Measurements from ENCODE around the gene CNKSR2. TPM values are rescaled to one million over a fixed set of nuclear protein-coding genes. Genes with fewer than 3 reads are reported as not detected.

Gene CNKSR2
- 13.4 TPM for total RNA-seq

DNA sequence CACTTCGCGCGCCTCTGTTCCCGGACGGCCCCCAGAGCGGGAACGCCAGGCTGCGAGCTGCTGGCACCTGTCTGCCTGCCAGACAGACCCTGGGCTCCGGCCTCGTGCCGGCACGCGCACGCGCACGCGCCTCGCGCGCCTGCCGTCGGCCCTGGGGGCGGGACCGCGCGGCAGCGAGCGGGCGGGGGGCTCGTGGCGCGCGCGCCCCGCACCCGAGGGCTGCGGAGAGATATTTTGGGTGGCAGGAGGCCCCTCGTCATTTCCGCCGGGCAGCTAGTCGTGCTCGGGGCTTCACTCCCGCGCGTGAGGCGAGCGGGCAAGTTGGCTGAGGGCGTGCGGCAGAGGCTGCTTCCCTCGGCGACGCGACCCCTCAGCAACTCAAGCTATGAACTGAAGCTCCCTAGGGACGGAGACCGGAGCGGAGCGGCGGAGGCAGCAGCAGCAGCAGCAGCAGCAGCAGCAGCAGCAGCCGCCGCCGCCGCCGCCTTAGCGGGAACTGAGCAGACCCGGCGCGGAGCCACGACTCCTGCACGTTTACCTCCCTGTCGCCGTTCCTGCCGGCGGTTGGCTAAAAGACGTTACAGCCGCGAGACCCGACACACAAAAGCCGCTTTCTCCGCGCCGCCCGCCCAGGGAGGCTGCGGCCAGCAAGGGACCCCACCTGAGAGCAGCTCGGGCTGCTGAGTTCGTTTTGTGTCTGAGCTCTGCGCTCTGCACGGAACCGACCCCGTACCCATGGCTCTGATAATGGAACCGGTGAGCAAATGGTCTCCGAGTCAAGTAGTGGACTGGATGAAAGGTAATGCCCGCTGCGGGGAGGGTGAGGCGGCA, at the start of gene CNKSR2:
Gene CNKSR2, plus strand, starts transcription at position 256 of the 831 bp plus-strand sequence. Its CDS starts 480 bp downstream, at position 736.
- DNase-seq, result peak; percentile 78

DNA sequence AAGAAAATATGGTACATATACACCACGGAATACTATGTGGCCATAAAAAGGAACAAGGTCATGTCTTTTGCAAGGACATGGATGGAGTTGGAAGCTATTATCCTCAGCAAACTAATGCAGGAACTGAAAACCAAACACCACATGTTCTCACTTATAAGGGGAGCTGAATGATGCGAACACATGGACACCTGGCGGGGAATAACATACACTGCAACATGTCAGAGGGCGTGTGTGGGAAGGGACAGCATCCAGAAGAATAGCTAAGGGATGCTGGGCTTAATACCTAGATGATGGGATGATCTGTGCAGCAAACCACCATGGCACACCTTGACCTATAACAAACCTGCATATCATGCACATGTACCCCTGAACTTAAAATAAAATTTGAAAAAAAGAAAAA, 19.5 kb upstream of the CNKSR2 start:
- DNase-seq, result no peak

DNA sequence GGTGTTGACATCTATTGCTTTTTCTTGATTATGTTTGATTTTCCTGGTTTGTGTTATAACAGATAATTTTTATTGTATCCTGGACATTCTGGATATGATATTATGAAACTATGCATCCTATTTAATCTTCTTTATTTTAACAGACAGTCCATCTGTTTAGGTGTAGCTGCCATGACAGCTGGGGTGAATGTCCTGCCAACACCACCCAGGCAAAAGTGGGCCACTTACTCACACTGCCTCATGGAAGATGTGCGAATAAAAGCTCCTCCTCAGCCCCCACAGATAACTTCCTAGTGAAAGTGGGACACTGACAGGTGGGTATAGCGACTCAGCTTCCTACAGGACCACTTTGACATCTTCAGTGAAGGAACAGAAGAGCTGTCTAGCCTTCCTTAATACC, 18.4 kb upstream of the CNKSR2 start:
- DNase-seq, result no peak

DNA sequence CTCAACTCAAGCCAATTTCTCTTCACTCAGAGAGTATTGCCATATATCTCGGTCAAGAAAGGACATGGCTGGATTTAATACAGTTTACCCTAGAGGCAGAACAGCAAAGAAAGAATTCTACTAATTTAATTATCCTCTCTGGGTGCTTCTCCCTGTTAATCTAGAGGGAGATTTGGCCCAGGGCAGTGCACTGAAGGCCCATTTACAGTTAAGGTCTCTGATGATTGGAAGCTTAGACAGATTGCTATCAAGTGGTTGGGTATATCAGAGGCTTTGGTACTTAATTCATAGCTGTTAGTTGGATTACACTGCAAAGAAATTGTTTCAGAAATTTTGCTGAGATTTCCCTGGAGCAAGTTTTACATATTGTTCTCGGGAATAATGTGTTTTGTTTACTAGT, 4.6 kb upstream of the CNKSR2 start:
- no peak for DNase-seq

DNA sequence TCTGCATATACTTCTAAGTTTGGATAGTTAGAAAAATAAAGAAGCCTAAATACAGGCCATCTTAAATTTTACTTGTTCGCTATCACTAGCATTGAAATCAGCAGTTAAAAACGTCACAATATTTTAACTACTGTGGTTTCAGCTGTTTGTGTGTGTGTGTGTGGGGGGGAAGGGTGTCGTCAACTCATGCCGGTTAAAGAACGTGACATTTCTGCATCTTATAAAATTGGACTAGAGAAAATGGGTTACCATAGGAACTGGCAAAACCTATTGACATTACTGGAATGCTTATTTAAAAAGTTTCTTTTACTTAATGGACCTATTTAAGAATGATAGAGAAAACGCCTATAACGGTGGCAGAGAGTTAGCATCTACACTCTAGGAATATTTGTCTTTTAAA, 1.2 kb upstream of the CNKSR2 start:
- no peak for DNase-seq

DNA sequence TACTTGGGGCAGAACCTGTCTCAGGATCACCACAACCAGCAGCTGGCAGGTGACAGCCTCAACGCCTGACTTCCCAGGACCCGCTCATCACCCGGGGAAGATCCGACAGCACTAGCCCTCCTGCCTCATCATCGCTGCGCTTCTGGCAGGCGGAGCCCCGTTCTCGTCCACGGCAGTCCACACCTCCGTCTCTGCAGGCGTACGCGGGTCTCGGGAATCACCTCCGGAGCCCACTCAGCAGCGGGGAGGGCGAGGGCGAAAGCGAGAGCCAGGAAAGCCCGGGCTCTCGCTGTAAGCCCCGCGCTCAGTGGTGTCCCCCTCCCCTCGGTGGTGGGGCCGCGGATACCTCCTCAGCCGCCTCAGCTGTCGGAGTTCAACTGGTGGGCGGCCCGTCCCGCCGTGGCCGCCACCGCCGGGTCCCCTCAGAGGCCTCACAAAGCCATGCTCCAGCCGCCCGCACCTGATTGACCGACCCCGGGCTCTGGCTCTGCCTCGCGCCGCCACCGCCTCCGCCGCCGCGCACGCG, 518 bp upstream of the CNKSR2 start:
- no peak for DNase-seq

DNA sequence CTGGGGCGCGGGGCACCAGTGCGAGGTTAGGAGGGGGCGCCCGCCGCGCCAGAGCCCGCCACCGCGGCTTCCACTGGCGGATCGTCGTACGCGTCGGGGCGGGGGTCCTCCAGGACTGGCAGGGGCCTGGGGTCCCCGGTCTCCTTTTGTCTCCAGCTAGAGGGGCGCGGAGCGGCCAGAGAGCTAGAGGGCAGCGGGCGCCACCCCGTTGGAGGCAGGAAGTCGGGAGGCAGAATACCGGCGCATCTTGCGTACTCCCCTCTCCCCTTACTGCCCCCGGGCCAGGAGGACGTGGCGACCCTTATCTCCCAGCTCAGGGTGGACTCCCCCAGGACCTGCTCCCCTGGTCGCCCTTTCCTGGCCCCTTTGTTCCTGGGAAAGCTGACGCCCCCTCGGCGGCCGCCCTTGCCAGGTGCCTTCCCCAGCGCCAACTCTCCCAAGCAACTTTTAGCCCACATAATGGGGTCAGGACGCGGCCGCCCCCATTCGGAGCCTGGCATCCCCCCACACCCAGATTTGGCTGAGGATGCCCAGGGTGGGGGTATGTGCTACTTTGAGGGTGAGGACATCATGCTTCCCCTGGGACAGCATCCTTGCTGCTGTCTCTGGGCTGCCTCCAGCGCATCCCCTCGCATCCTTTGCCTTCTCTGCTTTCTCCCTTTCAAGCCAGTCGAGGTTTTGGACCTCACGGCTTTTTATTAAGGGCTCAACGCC, 933 bp downstream of the CNKSR2 start:
- DNase-seq, result no peak

DNA sequence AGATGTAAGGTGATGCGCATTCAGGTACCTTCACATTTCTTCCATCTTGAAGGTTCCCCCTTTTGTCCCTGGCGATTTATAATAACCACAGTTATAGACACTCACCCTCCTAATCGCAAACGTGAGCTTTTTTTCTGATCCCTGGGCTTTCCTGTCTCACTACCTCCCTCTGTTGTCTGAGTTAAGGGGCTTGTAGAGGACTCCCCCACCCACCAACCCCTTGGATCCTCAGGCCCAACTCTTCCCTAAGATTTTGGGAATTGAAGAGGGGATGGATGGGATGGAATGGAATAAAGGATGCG, 1.4 kb downstream of the CNKSR2 start:
- peak; percentile 15 for DNase-seq

DNA sequence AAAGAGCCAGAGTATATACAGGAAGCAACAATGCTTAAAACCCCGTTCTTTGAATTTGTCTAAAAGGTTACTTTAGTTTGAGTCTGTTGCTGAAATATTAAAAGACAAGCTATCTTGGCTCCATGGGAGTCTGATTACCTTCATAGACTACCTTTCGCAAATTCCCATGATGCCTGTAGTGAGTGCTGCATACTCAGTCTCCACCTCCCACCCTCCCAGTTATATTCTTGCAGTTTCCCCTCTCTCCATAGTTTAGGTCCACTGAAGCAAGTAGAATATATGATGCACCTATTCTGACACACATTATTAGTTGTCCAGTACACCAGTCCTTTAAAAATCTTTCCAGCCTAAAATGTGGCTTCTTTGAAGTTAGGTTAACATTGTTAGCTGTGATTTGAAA, 2.4 kb downstream of the CNKSR2 start:
- DNase-seq, result no peak

DNA sequence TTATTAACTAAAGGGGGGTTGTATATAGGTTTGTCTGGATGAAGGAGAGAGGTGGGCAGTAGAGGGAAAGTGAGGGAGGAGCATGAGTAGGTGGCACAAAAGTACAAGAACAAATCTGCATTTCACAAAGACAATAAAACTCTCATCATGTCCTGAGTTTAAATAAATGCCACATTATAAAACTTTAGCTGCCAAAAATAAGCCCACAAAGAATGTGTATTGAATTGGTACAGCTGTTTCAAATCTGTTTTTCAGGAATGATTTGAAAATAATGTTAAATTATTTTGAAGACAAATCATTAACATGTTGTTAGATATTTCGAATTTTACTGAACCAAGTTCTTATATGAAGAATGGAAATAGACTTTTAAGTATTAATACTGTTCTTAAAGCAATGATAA, 5.8 kb downstream of the CNKSR2 start:
- DNase-seq, result no peak

DNA sequence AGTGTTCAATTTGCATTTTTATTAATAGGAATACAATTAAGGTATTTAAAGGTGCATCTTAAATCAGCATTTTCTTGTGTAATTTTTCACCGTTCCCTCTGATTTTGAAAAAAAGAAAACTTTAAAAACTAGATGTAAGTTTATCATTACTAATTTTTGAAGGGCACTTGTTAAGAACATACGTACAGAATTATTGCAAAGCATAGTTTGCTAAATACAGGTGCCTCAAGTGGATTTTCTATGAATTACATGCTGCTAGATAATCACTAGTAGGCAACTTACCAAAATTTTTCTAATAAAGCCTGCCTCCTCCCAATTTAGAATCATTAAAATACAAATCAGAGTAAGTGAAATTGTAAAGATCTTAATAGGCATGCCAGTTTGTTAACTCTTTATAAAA, 8.5 kb downstream of the CNKSR2 start:
- no peak for DNase-seq

DNA sequence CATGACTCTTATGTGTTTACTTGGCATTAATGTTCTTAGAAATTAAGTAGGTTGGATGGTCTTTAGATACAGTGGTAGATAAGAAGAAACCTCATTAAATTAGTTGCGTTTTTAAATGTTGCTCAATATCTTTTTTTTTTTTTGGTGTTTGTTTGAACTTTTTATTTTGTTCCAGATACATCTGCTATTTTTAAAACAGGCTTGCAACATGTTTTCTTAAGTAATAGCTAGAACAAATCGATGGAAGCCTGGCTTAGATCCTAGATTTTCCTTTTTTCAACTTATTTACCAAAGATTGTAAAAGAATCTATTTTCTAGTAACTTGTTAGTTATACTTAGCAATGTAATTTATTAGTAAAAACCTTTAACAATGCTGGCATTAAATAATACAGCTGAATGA, 9.3 kb downstream of the CNKSR2 start:
- DNase-seq, result no peak

DNA sequence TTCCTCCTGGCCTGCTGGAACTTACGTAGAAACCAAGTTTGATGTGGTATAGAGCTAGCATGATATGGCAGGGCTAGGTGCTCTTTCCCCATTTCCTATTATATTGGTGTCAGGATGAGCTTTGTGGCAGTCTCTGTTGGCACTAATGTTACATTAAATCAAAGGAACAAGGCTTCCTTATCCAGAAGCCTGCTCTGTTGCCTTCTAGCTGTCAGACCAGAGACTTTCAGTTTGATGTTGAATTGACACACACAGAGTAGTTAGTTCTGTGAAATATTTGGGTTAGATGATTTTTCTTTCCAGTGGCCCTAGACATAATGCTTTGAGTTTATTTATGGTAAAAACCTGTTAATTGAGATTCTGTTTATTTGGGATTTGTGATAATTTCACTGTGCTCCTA, 10.0 kb downstream of the CNKSR2 start:
- no peak for DNase-seq

DNA sequence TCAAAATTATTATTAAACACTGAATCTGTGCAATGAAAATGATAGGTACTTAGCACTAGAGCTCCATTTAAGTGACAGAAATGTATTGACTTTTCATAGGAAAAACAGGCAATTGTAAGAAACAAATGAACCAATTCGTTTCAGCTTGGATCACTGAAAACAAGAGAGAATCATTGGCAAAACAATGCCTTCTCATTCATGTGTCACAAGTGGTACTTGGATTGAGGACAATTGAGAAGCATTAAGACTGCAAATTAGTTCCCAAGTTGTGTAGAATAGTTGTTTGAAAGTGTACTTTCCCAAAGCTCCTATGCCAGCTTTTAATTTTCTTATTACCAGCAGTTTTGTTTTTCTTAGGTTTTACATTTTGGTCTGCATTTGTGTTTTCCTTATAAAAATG, 20.6 kb downstream of the CNKSR2 start:
- DNase-seq, result no peak

DNA sequence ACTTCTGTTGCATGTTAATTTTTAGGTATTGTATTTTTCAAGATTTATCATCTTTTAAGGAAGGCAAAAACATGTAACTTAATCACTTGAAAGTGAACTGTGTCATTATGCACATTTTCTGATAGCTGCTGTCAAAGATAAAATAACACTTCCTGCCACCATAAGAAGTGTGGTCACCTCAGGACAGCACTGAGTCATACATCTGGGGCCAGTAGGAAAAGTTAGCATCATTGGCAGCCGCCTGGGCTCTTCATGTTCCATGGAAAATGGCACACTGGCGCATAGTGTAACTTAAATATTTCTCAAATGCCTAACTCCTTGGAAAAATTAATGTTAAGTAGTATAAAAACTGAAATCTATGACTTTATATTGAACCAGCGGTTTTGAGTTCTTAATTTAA, 24.2 kb downstream of the CNKSR2 start:
- no peak for DNase-seq

DNA sequence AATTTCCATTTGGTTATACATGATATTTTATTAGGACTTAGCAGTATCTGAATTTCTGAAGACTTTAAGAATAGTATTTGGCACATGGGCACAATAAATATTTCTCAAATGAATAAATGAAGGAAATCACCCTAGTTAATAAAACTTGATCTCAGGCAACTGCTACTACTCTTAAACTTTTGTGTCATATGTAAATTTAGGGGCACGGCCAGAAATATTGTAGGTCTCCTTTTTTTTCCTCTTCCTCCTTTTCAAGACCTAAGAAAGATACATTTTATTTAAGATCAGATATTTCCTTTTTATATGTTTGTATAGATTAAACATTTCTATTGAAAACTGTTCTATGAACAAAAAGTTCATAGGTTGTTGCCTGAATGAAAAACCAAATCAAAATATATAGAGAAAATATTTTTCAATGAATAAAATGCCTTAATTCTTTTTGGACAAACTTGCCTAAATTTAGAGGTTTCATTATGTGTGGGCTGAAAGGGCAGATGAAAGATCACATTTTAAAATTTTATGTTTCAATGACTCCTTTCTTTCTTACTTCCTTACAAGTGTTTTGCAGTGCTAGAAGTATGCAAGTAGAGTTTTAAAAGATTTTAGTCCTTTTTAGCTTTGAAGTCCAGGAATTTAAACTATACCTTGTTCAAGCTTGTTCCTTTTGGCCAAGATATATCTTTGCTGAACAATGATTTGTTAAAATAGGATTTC, 26.3 kb downstream of the CNKSR2 start:
- DNase-seq, result no peak

DNA sequence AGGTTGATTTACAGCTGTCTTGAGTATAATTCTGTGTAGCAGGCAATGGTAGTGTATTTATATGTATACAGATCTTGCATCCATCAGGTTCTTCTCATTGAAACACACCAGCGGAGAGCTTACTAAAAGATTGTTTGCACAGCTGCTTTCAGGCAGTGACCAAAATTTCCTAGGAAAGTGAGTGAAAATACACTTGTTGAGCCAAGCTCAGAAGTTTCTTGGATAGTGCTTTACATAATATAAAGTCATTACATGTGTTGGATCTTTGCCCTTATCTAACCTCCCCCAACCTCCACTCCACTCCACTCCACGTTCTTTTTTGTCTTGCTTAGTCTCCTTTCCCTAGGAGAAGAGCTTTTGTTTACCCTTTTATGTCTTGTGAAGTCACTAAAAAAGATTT, 34.1 kb downstream of the CNKSR2 start:
- peak; percentile 49 for DNase-seq

DNA sequence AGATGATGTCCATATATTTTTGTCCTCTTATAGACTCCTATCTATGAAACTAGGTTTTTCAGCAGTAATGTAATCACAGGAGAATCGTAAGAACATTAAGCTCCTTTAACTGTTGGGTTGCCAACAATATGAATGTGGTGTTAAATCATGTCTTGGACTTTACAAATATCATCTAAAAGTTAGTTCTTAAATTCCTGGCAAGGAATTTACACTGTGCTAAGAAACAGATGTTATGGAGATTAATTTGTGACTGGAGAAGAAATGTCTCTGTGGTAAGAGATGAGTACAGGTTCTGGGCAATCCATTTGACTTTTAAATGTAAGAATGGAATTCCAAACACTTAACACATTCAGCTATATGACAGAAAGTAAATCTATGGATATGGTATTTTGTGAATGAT, 34.6 kb downstream of the CNKSR2 start:
- peak; percentile 18 for DNase-seq

DNA sequence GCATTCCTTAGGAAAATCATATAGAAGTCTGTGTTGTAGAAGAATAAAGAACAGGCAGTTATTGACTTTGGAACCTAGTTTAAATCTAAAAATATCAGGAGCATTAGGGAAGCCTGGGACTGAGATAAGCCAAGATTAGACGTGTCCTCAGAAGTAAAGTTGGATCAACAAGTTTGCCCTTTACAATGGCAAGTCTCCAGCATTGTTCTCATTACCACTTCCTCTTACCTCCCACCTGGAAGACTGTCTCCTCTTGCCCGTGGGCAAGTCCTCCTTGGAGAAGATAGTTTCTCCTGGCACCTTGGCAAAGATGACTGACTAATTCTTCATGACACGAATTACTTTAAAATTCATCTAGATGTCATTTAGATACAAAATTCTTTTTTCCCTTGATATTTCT, 37.8 kb downstream of the CNKSR2 start:
- DNase-seq, result no peak

DNA sequence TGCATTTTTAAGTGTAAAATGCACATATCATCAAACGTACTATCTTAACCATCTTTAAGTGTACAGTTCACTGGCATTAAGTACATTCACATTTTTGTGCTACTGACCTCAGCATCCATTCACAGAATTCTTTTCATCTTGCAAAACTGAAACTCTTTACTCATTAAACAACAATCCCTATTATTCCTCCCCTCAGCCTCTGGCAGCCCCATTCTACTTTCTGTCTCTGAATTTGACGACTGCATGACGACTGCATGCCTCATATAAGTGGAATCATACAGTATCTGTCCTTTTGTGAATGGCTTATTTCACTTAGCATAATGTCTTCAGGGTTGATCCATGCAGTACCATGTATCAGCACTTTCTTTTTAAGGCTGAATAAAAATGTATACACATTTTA, 38.7 kb downstream of the CNKSR2 start:
- no peak for DNase-seq

DNA sequence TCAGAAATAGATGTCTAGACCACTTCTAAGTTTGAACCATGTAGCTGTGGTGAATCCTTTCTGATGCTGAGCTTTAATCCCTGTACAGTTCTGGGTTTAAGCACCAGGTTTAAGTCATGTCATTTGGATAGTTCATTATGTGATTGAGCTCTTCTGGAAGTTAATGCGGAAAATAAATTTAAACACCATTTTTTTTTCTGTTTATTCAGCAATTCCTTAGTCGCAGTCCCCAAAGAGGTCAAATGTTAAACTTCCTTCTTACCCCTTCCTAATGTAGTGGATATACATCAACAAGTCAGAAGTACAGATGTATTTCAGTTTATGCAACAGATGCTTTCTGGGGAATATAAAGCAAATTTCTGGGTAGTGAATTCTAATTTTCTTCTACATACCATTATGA, 52.9 kb downstream of the CNKSR2 start:
- DNase-seq, result no peak

DNA sequence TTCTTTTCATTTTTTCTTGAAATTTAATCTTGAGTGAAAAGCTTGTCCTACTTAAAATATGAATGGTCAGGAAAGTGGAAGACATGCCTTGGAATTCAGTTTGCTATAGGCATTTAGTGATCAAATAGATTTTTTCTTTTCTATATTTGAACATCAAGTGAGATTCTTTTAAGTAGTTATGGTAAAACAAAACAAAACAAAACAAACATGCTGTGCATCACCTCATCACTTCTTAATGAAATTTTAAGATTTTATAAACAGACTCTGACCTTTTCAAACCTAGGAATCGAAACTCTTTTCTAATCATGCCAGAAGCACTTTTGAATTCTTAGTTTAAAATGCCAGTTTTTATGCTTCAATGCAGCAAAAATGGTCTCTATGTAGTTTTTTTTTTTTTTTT, 62.8 kb downstream of the CNKSR2 start:
- no peak for DNase-seq

DNA sequence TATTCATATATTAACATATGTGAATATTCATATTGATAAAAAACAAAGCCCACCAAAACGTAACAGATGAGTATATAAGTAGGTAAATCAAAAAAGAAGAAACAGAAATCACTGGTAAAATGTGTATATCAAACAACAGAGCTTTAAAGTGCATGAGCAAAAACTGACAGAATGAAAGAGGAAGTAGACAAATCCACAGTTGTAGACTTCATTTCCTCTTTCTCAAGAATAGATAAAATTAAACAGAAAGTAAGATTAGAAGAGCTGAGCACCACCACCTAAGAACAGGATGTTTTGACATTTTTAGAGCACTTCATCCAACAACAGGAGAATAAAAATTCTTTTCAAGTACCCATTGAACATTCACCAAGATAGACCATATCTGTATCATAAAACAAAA, 64.6 kb downstream of the CNKSR2 start:
- DNase-seq, result no peak
